Ishikawa (cell line): Measurements from ENCODE around the gene MC5R.

Experiments used
- CEBPB ChIP-seq: IDR thresholded peaks from 2 replicates; pipeline ENCODE4 v1.6.1; 2012
- CREB1 ChIP-seq: IDR thresholded peaks from 2 replicates; pipeline ENCODE4 v1.6.1; 2012; ENCODE audit warnings: low read depth
- EGR1 ChIP-seq: IDR thresholded peaks from 2 replicates; pipeline ENCODE4 v1.6.1; 2012
- EP300 ChIP-seq: IDR thresholded peaks from 2 replicates; pipeline ENCODE4 v1.6.1; 2012; ENCODE audit warnings: borderline replicate concordance
- FOXM1 ChIP-seq: IDR thresholded peaks from 2 replicates; pipeline ENCODE4 v1.6.1; 2012; ENCODE audit warnings: low read depth, borderline replicate concordance
- MAX ChIP-seq: IDR thresholded peaks from 2 replicates; pipeline ENCODE4 v1.6.1; 2012
- NFIC ChIP-seq: IDR thresholded peaks from 2 replicates; pipeline ENCODE4 v1.6.1; 2012
- RAD21 ChIP-seq: IDR thresholded peaks from 2 replicates; pipeline ENCODE4 v1.6.1; 2012; ENCODE audit warnings: low read depth
- REST ChIP-seq: IDR thresholded peaks from 2 replicates; pipeline ENCODE4 v1.6.1; 2012; ENCODE audit warnings: low read depth, mild to moderate bottlenecking
- TAF1 ChIP-seq: IDR thresholded peaks from 2 replicates; pipeline ENCODE4 v1.6.1; 2012; ENCODE audit warnings: low read depth, mild to moderate bottlenecking
- TCF12 ChIP-seq: IDR thresholded peaks from 2 replicates; pipeline ENCODE4 v1.6.1; 2012; ENCODE audit warnings: low read depth
- TEAD4 ChIP-seq: IDR thresholded peaks from 2 replicates; pipeline ENCODE4 v1.6.1; 2012
- USF1 ChIP-seq: IDR thresholded peaks from 2 replicates; pipeline ENCODE4 v1.6.1; 2012
- YY1 ChIP-seq: IDR thresholded peaks from 2 replicates; pipeline ENCODE4 v1.6.1; 2012; ENCODE audit warnings: low read depth
- ZBTB7A ChIP-seq: IDR thresholded peaks from 2 replicates; pipeline ENCODE4 v1.6.1; 2012; ENCODE audit warnings: low read depth

The MC5R gene

GRCh38 chr18:13799396-13799795 lies 24.6 kb upstream of the MC5R start:
- no peak for TF ChIP-seq YY1
- TF ChIP-seq TAF1 = no peak
- no peak for TF ChIP-seq USF1
- no peak for TF ChIP-seq MAX
- TF ChIP-seq TCF12 = no peak
- TF ChIP-seq EP300 = no peak
- TF ChIP-seq REST = no peak
- no peak for TF ChIP-seq FOXM1
- TF ChIP-seq CREB1 = no peak
- TF ChIP-seq EGR1 = no peak
- TF ChIP-seq CEBPB = no peak
- TF ChIP-seq ZBTB7A = no peak

GRCh38 chr18:13800505-13801259 lies 23.3 kb upstream of the MC5R start:
- no peak for TF ChIP-seq USF1
- peak; percentile 63; the same call in 1 of the 2 replicates for TF ChIP-seq RAD21

- TF ChIP-seq USF1 (no peak), TAF1 (no peak), CREB1 (no peak), ZBTB7A (no peak), FOXM1 (no peak), EGR1 (no peak), TCF12 (no peak), TEAD4 (no peak), YY1 (no peak), RAD21 (no peak), MAX (no peak), CEBPB (no peak), NFIC (no peak), REST (no peak)
These were observed 22.7 kb upstream of the MC5R start for GRCh38 chr18:13801260-13801601.

GRCh38 chr18:13804305-13804704 lies 19.6 kb upstream of the MC5R start:
- TF ChIP-seq FOXM1 = no peak
- TF ChIP-seq CREB1 = no peak
- TF ChIP-seq NFIC = peak; percentile 39; the same call in 1 of the 2 replicates
- TF ChIP-seq TAF1 = no peak
- no peak for TF ChIP-seq EGR1
- TF ChIP-seq TEAD4 = no peak
- TF ChIP-seq MAX = peak; percentile 48; the same call in 1 of the 2 replicates
- peak; percentile 47; the same call in 1 of the 2 replicates for TF ChIP-seq TCF12
- TF ChIP-seq YY1 = no peak
- TF ChIP-seq RAD21 = no peak
- no peak for TF ChIP-seq REST
- TF ChIP-seq EP300 = peak; percentile 67
- no peak for TF ChIP-seq USF1
- no peak for TF ChIP-seq CEBPB
- no peak for TF ChIP-seq ZBTB7A
